GM12801 (cell line): ENCODE results near the gene NCAM1.

Source experiments
- CTCF ChIP-seq: IDR thresholded peaks from one replicate; pipeline ENCODE4 v1.5.1; 2011; ENCODE audit warnings: control low read depth; ENCODE audit not compliant: insufficient read length; ENCODE audit errors: extremely low read depth

The NCAM1 gene

GRCh38 chr11:113014262-113015097 is 53.3 kb downstream of the NCAM1 start:
- no peak for TF ChIP-seq CTCF

- TF ChIP-seq CTCF = no peak
Observed at GRCh38 chr11:113015098-113015455, 53.9 kb downstream of the NCAM1 start.

- no peak for TF ChIP-seq CTCF
Observed at GRCh38 chr11:113016905-113017304, 55.7 kb downstream of the NCAM1 start.

GRCh38 chr11:113018913-113019312 is 57.7 kb downstream of the NCAM1 start:
- TF ChIP-seq CTCF = no peak

GRCh38 chr11:113019711-113020110 is 58.5 kb downstream of the NCAM1 start:
- no peak for TF ChIP-seq CTCF

GRCh38 chr11:113021111-113021510 is 59.9 kb downstream of the NCAM1 start:
- no peak for TF ChIP-seq CTCF

GRCh38 chr11:113022262-113022661 is 61.0 kb downstream of the NCAM1 start:
- TF ChIP-seq CTCF = no peak
